IPS-18c (cell line): ENCODE measurements around the gene DPH7.
A peak's percentile ranks its signal among the peaks of the same experiment; 100 is the strongest.
"Not testable (repeated sequence)": the region's sequence is repeated elsewhere in the genome, so short reads cannot be mapped to it uniquely, and the experiment has no call there.

Source experiments
- H3K4me3 ChIP-seq: 2 replicates; pipeline ENCODE4 v1.7.0; 2013; ENCODE audit warnings: low read depth, mild to moderate bottlenecking, low read length, moderate library complexity; ENCODE audit not compliant: insufficient read depth
- H3K9me3 ChIP-seq: one replicate; pipeline ENCODE4 v1.6.1; 2013; ENCODE audit warnings: mild to moderate bottlenecking, low read length, moderate library complexity; ENCODE audit not compliant: control insufficient read depth, insufficient read depth

Gene DPH7

DNA sequence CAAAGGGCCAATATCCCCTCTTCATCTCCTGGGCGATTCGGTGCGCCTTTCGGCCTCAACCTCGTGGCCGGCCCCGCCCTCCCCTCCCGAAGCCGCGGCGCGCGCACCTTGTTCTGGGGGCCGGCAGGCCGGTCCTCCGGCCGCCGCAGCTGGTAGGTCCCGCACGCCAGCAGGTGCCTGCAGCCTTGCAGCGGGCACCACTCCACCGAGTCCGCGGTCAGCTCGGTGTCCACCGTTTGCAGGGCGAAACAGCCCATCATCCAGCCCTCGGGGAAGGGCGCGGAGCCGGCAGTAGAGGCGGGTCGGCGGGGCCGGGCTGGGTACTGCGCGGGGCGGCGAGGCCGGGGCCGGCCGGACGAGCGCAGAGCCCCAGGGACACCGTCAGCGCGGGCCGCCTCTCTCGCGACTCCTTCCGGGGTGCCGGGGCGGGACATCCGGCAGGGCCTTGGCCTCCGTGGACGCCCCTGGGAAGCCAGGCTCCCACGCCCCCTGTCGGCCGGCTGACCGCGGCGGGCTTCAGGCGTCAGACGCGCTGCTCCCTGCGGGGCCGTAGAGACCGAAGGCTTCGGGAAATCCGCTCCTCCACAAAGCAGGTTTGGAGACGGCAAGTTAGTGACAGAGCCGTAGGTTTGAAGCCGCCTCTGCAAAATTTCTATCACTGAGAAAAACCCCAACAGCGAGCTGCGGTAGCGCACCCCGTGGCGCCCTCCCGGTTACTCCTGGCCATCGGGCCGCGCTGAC is at the start of gene DPH7:
Gene DPH7, minus strand, starts transcription at position 408 of the 741 bp plus-strand sequence. Its CDS starts 148 bp downstream, at position 260.
- Histone ChIP-seq H3K4me3 (peak within 1 kb of the TSS; percentile 100), H3K9me3 (no peaks in the 10 kb centered on the region)

GRCh38 chr9:137627406-137627805 is 48.7 kb upstream of the DPH7 start:
- H3K4me3 ChIP-seq, H3K9me3 ChIP-seq: not testable (repeated sequence)

GRCh38 chr9:137626464-137626863 is 47.7 kb upstream of the DPH7 start:
- Histone ChIP-seq H3K9me3 (no peaks in the 10 kb centered on the region), H3K4me3 (no peak overlapping the region)

DNA sequence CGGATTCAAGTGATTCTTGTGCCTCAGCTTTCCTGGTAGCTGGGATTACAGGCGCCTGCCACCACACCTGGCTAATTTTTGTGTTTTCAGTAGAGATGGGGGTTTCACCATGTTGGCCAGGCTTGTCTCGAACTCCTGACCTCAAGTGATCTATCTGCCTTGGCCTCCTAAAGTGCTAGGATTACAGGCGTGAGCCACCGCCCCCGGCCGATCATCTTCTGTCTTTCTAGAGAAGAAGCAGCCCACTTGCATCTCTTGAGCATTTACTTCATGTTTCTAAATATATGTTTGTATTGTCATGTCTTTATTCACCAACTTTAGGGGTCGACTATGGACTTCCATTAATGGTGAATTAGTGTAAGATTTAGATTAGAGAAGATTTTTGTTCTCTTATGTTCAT is 43.5 kb upstream of the DPH7 start:
- not testable (repeated sequence) for H3K4me3 ChIP-seq, H3K9me3 ChIP-seq

GRCh38 chr9:137621131-137621757 is 42.5 kb upstream of the DPH7 start:
- Histone ChIP-seq H3K4me3 (no peak overlapping the region), H3K9me3 (no peaks in the 10 kb centered on the region)

GRCh38 chr9:137620581-137620980 is 41.9 kb upstream of the DPH7 start:
- Histone ChIP-seq H3K9me3 (no peaks in the 10 kb centered on the region), H3K4me3 (no peak overlapping the region)

DNA sequence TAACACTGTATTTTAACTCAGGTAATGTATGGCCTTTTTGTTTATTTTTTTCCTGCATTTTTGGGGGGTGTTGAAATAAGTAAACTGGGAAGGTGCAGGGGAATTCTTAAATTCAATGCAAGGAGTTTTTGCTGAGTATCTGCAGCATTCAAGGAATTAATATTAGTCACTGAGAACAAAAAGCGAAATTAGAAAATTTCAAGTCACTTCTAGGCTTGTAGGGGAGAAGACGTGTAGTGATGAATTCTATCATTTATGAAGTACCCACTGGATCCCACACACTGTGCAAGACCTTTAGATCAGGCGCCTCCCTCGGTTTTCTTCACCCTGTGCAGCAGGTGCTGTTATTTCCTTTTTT is 41.3 kb upstream of the DPH7 start:
- Histone ChIP-seq H3K9me3 (no peaks in the 10 kb centered on the region), H3K4me3 (peak overlapping the region; percentile 80)

GRCh38 chr9:137619240-137620047 is 40.7 kb upstream of the DPH7 start:
- Histone ChIP-seq H3K9me3 (no peaks in the 10 kb centered on the region), H3K4me3 (peak overlapping the region; percentile 80)

- H3K4me3 ChIP-seq, result peak within 1 kb of the TSS; percentile 97
- H3K9me3 ChIP-seq, result no peaks in the 10 kb centered on the region
These were observed 39.7 kb upstream of the DPH7 start, which contains the start of gene EHMT1 for GRCh38 chr9:137618105-137619067. Gene EHMT1, plus strand, starts transcription at chr9:137619005. Its CDS starts 24 bp downstream, at chr9:137619029.

- no peak overlapping the region for H3K4me3 ChIP-seq
- no peaks in the 10 kb centered on the region for H3K9me3 ChIP-seq
These were observed 36.7 kb upstream of the DPH7 start for GRCh38 chr9:137615387-137615871.

DNA sequence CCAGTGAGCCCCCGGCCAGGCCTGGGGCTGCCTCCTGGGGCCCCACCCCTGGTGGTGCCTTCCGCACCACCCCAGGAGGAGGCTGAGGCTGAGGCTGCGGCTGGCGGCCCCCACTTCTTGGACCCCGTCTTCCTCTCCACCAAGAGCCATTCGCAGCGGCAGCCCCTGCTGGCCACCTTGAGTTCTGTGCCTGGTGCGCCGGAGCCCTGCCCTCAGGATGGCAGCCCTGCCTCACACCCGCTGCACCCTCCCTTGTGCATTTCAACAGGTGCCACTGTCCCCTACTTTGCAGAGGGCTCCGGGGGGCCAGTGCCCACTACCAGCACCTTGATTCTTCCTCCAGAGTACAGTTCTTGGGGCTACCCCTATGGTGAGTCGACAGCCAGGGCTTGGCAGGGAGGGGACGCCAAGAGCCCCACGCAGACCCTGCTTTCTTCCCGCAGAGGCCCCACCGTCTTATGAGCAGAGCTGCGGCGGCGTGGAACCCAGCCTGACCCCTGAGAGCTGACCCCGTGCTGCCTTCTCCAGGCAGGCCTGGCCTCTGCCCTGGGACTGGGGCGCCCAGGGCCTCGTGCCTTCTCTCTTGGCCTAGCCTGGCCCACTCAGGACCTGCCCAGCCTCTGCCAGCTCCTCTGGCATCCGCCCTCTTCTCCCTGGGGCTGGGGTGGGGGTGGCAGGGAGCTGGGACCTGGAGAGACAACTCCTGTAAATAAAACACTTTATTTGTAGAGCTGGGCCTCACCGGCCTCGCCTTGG is 36.1 kb upstream of the DPH7 start:
- Histone ChIP-seq H3K9me3 (no peaks in the 10 kb centered on the region), H3K4me3 (no peak overlapping the region)

DNA sequence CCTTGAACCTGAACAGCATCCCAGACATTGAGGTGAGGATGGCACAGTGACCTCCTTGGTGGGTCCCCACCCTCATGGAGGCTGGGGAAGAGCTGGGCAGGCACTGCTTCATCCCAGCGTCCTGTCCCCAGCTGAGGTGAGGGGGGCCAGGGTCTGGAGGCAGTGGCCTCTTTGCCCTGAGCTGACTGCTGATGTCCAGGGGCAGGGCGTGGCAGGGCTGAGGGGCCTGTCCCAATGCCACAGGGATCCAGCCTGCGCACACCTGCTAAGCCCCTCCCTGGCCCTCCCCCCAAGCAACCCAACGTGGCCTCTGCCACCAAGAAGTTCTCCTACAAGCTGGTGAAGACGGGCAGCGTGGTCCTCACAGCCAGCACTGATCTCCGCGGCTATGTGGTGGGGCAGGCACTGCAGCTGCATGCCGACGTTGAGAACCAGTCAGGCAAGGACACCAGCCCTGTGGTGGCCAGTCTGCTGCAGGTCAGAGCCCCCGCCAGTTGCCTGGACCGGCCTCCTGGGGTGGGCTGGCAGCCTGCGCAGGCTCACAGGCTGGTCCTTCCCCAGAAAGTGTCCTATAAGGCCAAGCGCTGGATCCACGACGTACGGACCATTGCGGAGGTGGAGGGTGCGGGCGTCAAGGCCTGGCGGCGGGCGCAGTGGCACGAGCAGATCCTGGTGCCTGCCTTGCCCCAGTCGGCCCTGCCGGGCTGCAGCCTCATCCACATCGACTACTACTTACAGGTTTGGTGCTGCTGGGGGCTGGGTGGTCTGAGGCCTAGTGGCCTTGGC is 35.2 kb upstream of the DPH7 start:
- Histone ChIP-seq H3K9me3 (no peaks in the 10 kb centered on the region), H3K4me3 (no peak overlapping the region)

DNA sequence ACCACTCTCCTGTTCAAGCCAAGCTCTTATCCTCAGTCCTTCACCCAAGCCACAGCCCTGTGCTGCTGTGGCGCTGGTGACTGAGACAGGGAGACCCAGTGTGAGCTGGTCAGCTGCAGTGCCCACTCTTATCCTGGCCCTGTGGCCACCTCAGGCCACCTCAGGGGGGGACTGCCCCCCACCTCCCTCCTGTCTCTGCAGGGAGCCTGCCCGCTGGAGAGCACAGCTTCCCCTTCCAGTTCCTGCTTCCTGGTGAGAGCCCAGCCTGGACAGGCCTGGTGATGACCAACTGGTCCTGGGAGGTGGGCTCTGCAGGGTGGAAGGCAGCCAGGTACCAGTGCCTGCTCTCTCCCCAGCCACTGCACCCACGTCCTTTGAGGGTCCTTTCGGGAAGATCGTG is 34.5 kb upstream of the DPH7 start:
- Histone ChIP-seq H3K4me3 (no peak overlapping the region), H3K9me3 (no peaks in the 10 kb centered on the region)

DNA sequence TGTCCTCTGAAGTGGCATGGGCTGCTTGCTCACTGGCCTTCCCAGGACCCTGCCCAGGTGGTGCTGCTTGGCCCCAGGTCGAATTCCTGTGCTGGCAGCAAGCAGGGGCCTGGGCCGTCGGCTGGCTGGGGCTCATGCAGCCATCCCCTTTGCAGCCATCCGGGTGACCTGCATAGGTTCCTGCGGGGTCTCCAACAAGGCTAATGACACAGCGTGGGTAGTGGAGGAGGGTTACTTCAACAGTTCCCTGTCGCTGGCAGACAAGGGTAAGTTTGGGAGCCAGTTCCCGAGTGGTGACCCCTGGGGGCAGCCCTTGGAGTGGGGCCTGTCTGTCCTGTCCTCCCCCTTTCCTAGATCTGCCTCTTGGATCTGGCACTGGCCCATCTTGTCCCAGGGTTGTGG is 34.0 kb upstream of the DPH7 start:
- H3K9me3 ChIP-seq, result no peaks in the 10 kb centered on the region

More for the DNA sequence above, 34.0 kb upstream of the DPH7 start:
- H3K4me3 ChIP-seq, result no peak overlapping the region
